Measurements from ENCODE around the gene RPL14.

- TF ChIP-seq CTCF (IDR thresholded peaks at IDR 0.05): no peak
- TF ChIP-seq POLR2A (IDR thresholded peaks at IDR 0.05): no peak
Measured at GRCh38 chr3:40455328-40455727, 1.8 kb upstream of the RPL14 start.

All from testis (tissue), 2 donors.